Esophagus squamous epithelium (tissue), 5 donors: ENCODE results near the gene SCARF1. TPM values are rescaled to one million over a fixed set of nuclear protein-coding genes. Genes with fewer than 3 reads are reported as not detected.

Source experiments
- DNase-seq: peaks from one replicate; lab custom pipeline; 2025; lab: John Stamatoyannopoulos, UW
- H3K27ac ChIP-seq, 4 donors: fragments of 200-600 bp; sonication (generic); one replicate each; pipeline ENCODE4 v1.5.1; 2016 to 2019; ENCODE audit warnings: mild to moderate bottlenecking in 1 of 4
- H3K27me3 ChIP-seq, 4 donors: fragments of 200-600 bp; sonication (generic); 1 replicate in 3 of 4; 2 replicates in 1 of 4; pipeline versions ENCODE4 v1.5.1 to v1.6.0; 2017 to 2021; ENCODE audit warnings: antibody characterized with exemption in 1 of 4
- H3K36me3 ChIP-seq, 3 donors: fragments of 200-600 bp; sonication (generic); one replicate each; pipeline ENCODE4 v1.5.1; 2016 to 2019
- H3K4me1 ChIP-seq, 3 donors: fragments of 200-600 bp; sonication (generic); one replicate each; pipeline ENCODE4 v1.5.1; 2017 to 2019
- H3K4me3 ChIP-seq, 4 donors: fragments of 200-600 bp; sonication (generic); 1 replicate in 3 of 4; 2 replicates in 1 of 4; pipeline ENCODE4 v1.5.1; 2016 to 2019; ENCODE audit warnings: mild to moderate bottlenecking in 2 of 4, moderate library complexity in 1 of 4
- H3K9me3 ChIP-seq, 3 donors: fragments of 200-600 bp; sonication (generic); one replicate each; pipeline ENCODE4 v1.5.1; 2016 to 2019
- POLR2A ChIP-seq, 4 donors: fragments of 450-650 bp; IDR thresholded peaks; one replicate each; pipeline ENCODE4 v1.6.1; 2017; ENCODE audit warnings: antibody characterized with exemption in 4 of 4, mild to moderate bottlenecking in 4 of 4, moderate library complexity in 3 of 4
- WGBS, 2 donors: methylation state at CpG; one replicate each; pipeline ENCODE4 v1.1.5; 2018; 5-methylcytosine and 5-hydroxymethylcytosine counted together
- intact Hi-C: fragments of 100-400 bp; cut with DNase I; formaldehyde crosslinking; loops from one replicate; pipeline ENCODE4 v1.15.0; 2022
- total RNA-seq, 4 donors: library from RNA; depleted of rRNA; stranded (reverse); fragments of >200 nt; gene quantifications; one replicate each; pipeline ENCODE4 v1.1.0, GENCODE V29; 2016
- TF ChIP-seq, protein P1 (sequence below), 6 experiments: fragments of 450-650 bp in 4 of 6; fragments of 200-600 bp in 2 of 6; sonication (generic) in 2 of 6; IDR thresholded peaks; one replicate each; pipeline ENCODE4 v1.5.1; 2016 to 2019; ENCODE audit warnings: antibody characterized with exemption in 6 of 6, mild to moderate bottlenecking in 4 of 6, moderate library complexity in 4 of 6
- donor health status: DM: yes; HTN: yes; CAD: no.

The SCARF1 gene
- total RNA-seq, 4 donors from 2014 or later: 2.0 to 5.7 (median 3.3) TPM

DNA sequence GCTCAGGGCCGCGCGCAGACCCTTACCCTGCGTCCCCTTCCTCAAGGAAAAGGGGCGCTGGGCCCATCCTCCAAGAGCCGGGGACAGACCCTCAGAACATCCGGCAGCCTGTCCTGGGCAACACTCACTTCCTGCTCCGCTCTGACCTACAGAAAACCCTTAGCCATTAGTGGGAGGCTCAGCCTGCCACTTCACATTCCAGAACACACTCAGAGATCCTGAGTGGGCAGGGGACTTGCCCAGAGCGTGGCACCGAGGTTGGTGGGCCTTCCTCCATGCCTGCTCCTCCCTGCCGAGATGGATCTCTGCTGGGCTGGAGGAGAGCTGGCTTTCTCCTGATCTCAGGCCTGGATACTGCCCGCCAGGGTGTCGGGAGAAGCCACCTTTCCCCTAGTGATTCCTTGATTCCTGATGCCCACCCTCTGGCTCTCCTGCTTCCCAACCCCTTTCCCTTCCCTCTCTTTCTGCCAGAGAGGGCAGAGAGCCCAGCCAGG is 1.5 kb downstream of the SCARF1 start:
- WGBS, 2 donors: 6% methylated on average over 3 of the region's 13 CpGs; no CpG with 5 or more reads in 1 of the 2 donors
- H3K27ac ChIP-seq: peak overlapping the region; percentile 3 to 87 (median 70)
- no peaks in the 10 kb centered on the region for H3K9me3 ChIP-seq
- H3K4me3 ChIP-seq: peak overlapping the region; percentile 26 to 74 (median 48)
- H3K27me3 ChIP-seq: no peaks in the 10 kb centered on the region
- peaks cover 23 to 68% (median 30%) of the 10 kb centered on the region in 3 donors for H3K4me1 ChIP-seq
- DNase-seq: no peak
- no peak for TF ChIP-seq POLR2A (IDR thresholded peaks at IDR 0.05)
- TF ChIP-seq, protein P1, sequence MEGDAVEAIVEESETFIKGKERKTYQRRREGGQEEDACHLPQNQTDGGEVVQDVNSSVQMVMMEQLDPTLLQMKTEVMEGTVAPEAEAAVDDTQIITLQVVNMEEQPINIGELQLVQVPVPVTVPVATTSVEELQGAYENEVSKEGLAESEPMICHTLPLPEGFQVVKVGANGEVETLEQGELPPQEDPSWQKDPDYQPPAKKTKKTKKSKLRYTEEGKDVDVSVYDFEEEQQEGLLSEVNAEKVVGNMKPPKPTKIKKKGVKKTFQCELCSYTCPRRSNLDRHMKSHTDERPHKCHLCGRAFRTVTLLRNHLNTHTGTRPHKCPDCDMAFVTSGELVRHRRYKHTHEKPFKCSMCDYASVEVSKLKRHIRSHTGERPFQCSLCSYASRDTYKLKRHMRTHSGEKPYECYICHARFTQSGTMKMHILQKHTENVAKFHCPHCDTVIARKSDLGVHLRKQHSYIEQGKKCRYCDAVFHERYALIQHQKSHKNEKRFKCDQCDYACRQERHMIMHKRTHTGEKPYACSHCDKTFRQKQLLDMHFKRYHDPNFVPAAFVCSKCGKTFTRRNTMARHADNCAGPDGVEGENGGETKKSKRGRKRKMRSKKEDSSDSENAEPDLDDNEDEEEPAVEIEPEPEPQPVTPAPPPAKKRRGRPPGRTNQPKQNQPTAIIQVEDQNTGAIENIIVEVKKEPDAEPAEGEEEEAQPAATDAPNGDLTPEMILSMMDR (IDR thresholded peaks at IDR 0.05): no peak
- peaks cover 0 to 8% (median 0%) of the 10 kb centered on the region in 3 donors for H3K36me3 ChIP-seq
- intact Hi-C loops: no loop called here

DNA sequence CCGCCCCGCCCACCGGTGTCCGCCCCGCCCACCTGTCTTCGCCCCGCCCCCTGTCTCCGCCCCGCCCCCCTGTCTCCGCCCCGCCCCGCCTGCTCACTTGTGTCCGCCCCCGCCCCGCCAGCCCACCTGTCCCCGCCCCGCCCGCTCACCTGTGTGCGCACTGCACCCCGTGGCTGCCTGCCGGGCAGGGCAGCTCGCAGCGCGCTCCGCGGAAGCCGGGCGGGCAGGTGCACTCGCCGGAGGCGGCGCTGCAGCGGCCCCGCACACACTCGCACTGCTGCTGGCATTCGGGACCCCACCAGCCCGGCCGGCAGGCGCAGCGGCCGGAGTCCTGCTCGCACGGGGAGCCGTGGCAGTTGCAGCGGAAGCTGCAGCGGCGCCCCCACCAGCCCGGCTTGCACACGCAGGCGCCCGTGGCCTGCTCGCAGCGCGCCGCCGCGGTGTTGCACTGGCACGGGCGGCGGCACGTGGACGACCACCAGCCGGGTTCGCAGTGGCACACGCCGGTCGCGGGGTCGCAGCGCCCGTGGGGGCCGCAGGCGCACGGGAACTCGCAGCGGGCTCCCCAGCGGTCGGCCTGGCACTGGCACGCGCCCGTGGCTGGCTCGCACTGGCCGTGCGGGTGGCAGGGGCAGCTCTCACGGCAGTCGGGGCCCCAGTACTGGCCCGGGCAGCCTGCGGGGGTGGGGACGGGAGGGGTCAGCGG is 2.1 kb downstream of the SCARF1 start:
- H3K27ac ChIP-seq: peak overlapping the region; percentile 3 to 87 (median 70)
- WGBS, 2 donors: no CpG with 5 or more reads among the region's 90 CpGs
- no peak for TF ChIP-seq POLR2A (IDR thresholded peaks at IDR 0.05)
- TF ChIP-seq, protein P1 (IDR thresholded peaks at IDR 0.05): peak in 5 of 6 experiments; percentile 6 to 50 (median 22)
- no peak for DNase-seq
- H3K4me1 ChIP-seq: peaks cover 20 to 65% (median 30%) of the 10 kb centered on the region in 3 donors
- no peaks in the 10 kb centered on the region for H3K9me3 ChIP-seq
- H3K4me3 ChIP-seq: peak overlapping the region; percentile 26 to 74 (median 48)
- intact Hi-C loops: no loop called here
- H3K36me3 ChIP-seq: peaks cover 0 to 8% (median 0%) of the 10 kb centered on the region in 3 donors
- H3K27me3 ChIP-seq: no peaks in the 10 kb centered on the region

DNA sequence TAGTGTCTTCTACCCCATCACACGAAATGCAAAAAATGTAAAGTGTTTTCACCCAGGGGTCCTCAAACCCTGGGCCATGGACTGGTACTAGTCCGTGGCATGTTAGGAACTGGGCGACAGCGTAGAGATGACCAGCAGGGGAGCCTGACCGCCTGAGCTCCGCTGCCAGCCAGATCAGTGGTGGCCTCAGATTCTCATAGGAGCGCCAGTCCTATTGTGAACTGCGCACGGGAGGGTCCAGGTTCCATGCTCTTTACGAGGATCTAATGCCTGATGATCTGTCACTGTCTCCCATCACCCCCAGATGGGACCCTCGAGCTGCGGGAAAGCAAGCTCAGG is 4.5 kb downstream of the SCARF1 start:
- TF ChIP-seq POLR2A (IDR thresholded peaks at IDR 0.05): no peak
- TF ChIP-seq, protein P1 (IDR thresholded peaks at IDR 0.05): no peak
- Histone ChIP-seq H3K36me3 (peaks cover 0 to 9% (median 0%) of the 10 kb centered on the region in 3 donors), H3K27me3 (no peaks in the 10 kb centered on the region), H3K4me1 (peaks cover 7 to 40% (median 13%) of the 10 kb centered on the region in 3 donors), H3K9me3 (no peaks in the 10 kb centered on the region), H3K27ac (no peak overlapping the region), H3K4me3 (no peak overlapping the region)
- 59 to 71% methylated on average over 10 to 11 of the region's 12 CpGs for WGBS, 2 donors
- intact Hi-C loops: no loop called here
- no peak for DNase-seq

DNA sequence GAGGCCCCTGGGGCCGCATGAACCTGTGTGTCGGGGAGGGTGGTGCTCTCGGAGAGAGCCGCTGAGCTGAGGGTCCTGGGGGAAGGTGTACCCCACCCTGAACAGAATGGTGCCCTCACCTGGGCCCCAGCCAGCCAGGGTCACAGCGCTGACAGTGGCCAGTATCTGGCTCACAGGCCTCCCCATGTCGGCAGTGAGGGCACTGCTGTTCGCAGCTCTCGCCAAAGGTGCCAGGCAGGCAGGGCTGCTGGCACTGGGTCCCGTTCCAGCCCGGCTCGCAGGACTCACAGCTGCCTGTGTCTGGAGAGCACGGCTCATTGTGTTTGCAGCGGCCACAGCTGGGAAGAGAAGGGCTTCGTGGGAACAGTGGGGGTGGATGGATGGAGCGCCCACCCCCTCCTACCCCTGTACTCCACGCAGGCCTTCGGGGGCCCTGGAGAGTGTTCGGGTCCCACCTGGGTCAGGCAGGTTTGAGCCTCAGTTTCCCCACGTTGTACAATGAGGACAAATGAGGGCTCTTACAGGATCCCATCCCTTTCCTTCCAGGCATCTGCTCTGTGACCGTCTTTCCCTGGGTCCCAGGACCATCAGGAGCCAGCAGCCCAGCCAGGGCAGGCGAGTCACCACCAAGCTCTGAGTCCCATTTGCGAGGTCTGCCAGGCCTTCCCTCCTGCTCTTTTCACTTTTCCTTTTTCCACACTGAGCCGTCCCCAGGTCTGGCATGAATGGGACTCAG is 5.0 kb downstream of the SCARF1 start:
- DNase-seq: no peak
- Histone ChIP-seq H3K36me3 (peaks cover 0 to 9% (median 0%) of the 10 kb centered on the region in 3 donors), H3K4me1 (peaks cover 7 to 35% (median 10%) of the 10 kb centered on the region in 3 donors), H3K27ac (no peak overlapping the region), H3K27me3 (no peaks in the 10 kb centered on the region), H3K4me3 (no peak overlapping the region), H3K9me3 (no peaks in the 10 kb centered on the region)
- TF ChIP-seq, protein P1 (IDR thresholded peaks at IDR 0.05): no peak
- TF ChIP-seq POLR2A (IDR thresholded peaks at IDR 0.05): no peak
- WGBS, 2 donors: 56 to 68% methylated on average over 11 to 16 of the region's 23 CpGs
- intact Hi-C loops: no loop called here
